Loucy (cell line): ENCODE data around the gene PIP5K1C.

Source experiments
- EZH2phosphoT487 ChIP-seq: fragments of 200-600 bp; IDR thresholded peaks from 2 replicates; pipeline ENCODE4 v1.6.1; 2018; ENCODE audit warnings: antibody characterized with exemption, mild to moderate bottlenecking, moderate library complexity, borderline replicate concordance
- TF ChIP-seq, protein P1 (sequence below): fragments of 200-600 bp; sonication (generic); conservative IDR thresholded peaks from 2 replicates; pipeline ENCODE4 v1.5.1; 2014; ENCODE audit warnings: mild to moderate bottlenecking, antibody characterized with exemption, low read length

DNA sequence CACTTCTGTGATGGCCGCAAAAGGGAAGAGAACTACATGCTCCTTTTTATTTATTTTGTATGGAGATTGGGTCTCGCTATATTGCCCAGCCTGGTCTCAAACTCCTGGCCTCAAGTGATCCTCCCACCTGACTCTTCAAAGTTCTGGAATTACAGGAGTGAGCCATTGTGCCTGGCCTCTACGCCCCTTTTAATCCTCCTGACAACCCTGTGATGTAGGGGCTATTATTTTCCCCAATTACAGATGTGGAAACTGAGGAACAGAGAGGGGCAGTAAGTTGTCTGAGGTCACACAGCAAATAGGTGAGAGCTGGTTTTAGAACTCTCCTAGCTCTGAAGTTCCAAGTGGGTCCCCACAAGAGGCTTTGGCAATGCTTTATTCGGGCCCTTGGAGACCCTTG lies 19.6 kb upstream of the PIP5K1C start:
- TF ChIP-seq, protein P1, sequence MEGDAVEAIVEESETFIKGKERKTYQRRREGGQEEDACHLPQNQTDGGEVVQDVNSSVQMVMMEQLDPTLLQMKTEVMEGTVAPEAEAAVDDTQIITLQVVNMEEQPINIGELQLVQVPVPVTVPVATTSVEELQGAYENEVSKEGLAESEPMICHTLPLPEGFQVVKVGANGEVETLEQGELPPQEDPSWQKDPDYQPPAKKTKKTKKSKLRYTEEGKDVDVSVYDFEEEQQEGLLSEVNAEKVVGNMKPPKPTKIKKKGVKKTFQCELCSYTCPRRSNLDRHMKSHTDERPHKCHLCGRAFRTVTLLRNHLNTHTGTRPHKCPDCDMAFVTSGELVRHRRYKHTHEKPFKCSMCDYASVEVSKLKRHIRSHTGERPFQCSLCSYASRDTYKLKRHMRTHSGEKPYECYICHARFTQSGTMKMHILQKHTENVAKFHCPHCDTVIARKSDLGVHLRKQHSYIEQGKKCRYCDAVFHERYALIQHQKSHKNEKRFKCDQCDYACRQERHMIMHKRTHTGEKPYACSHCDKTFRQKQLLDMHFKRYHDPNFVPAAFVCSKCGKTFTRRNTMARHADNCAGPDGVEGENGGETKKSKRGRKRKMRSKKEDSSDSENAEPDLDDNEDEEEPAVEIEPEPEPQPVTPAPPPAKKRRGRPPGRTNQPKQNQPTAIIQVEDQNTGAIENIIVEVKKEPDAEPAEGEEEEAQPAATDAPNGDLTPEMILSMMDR, result no peak
- no peak for TF ChIP-seq EZH2phosphoT487
